Measurements from ENCODE around the gene CYB5R3.
A peak's percentile ranks its signal among the peaks of the same experiment; 100 is the strongest.

Gene CYB5R3

GRCh38 chr22:42649246-42650099, at the start of gene CYB5R3:
CYB5R3 (minus strand) TSS chr22:42649392; CDS start chr22:42649315, 77 bp downstream.
- DNase-seq (ENCODE audit: insufficient read length, low spot score) (peak; percentile 74), FAIRE-seq (no peak)
- TF ChIP-seq POLR2A (IDR thresholded peaks at IDR 0.05; ENCODE audit: low read depth, low read length), result peak; percentile 66; the same call in 1 of the 2 replicates

- peak; percentile 85 for DNase-seq (ENCODE audit: insufficient read length, low spot score)
- TF ChIP-seq POLR2A (IDR thresholded peaks at IDR 0.05; ENCODE audit: low read depth, low read length), result no peak
- no peak for FAIRE-seq
Observed at GRCh38 chr22:42697542-42698013, 48.4 kb upstream of the CYB5R3 start.

- no peak for FAIRE-seq
- no peak for TF ChIP-seq POLR2A (IDR thresholded peaks at IDR 0.05; ENCODE audit: low read depth, low read length)
- no peak for DNase-seq (ENCODE audit: insufficient read length, low spot score)
Observed at GRCh38 chr22:42696331-42696967, 47.3 kb upstream of the CYB5R3 start.

GRCh38 chr22:42695294-42695693, 46.1 kb upstream of the CYB5R3 start:
- TF ChIP-seq POLR2A (IDR thresholded peaks at IDR 0.05; ENCODE audit: low read depth, low read length), result no peak
- FAIRE-seq, result no peak
- DNase-seq (ENCODE audit: insufficient read length, low spot score), result no peak

- no peak for TF ChIP-seq POLR2A (IDR thresholded peaks at IDR 0.05; ENCODE audit: low read depth, low read length)
- FAIRE-seq (no peak), DNase-seq (ENCODE audit: insufficient read length, low spot score) (no peak)
Observed at GRCh38 chr22:42693763-42694683, 44.8 kb upstream of the CYB5R3 start.

- DNase-seq (ENCODE audit: insufficient read length, low spot score), result no peak
- no peak for TF ChIP-seq POLR2A (IDR thresholded peaks at IDR 0.05; ENCODE audit: low read depth, low read length)
- no peak for FAIRE-seq
Observed at GRCh38 chr22:42693055-42693762, 44.0 kb upstream of the CYB5R3 start.

GRCh38 chr22:42692239-42693054, 43.3 kb upstream of the CYB5R3 start:
- DNase-seq (ENCODE audit: insufficient read length, low spot score), result no peak
- no peak for FAIRE-seq
- TF ChIP-seq POLR2A (IDR thresholded peaks at IDR 0.05; ENCODE audit: low read depth, low read length), result no peak

- FAIRE-seq (no peak), DNase-seq (ENCODE audit: insufficient read length, low spot score) (no peak)
- TF ChIP-seq POLR2A (IDR thresholded peaks at IDR 0.05; ENCODE audit: low read depth, low read length), result no peak
Observed at GRCh38 chr22:42691440-42691839, 42.2 kb upstream of the CYB5R3 start.

- FAIRE-seq (peak; percentile 74), DNase-seq (ENCODE audit: insufficient read length, low spot score) (peak; percentile 36)
- TF ChIP-seq POLR2A (IDR thresholded peaks at IDR 0.05; ENCODE audit: low read depth, low read length), result no peak
Observed at GRCh38 chr22:42688241-42689211, 39.3 kb upstream of the CYB5R3 start.

- no peak for FAIRE-seq
- TF ChIP-seq POLR2A (IDR thresholded peaks at IDR 0.05; ENCODE audit: low read depth, low read length), result no peak
- DNase-seq (ENCODE audit: insufficient read length, low spot score), result no peak
Observed at GRCh38 chr22:42686756-42687491, 37.7 kb upstream of the CYB5R3 start.
